GM18868 (cell line): Measurements from ENCODE around the gene ACP3.
"Not testable (repeated sequence)": the region's sequence is repeated elsewhere in the genome, so short reads cannot be mapped to it uniquely, and the experiment has no call there.

Experiments
- ATAC-seq: cut with Tn5 transposase; IDR thresholded peaks from one replicate; pipeline ENCODE4 v1.9.1; 2021; ENCODE audit warnings: mild to moderate bottlenecking, moderate library complexity; ENCODE audit not compliant: unreplicated experiment

Gene ACP3

DNA sequence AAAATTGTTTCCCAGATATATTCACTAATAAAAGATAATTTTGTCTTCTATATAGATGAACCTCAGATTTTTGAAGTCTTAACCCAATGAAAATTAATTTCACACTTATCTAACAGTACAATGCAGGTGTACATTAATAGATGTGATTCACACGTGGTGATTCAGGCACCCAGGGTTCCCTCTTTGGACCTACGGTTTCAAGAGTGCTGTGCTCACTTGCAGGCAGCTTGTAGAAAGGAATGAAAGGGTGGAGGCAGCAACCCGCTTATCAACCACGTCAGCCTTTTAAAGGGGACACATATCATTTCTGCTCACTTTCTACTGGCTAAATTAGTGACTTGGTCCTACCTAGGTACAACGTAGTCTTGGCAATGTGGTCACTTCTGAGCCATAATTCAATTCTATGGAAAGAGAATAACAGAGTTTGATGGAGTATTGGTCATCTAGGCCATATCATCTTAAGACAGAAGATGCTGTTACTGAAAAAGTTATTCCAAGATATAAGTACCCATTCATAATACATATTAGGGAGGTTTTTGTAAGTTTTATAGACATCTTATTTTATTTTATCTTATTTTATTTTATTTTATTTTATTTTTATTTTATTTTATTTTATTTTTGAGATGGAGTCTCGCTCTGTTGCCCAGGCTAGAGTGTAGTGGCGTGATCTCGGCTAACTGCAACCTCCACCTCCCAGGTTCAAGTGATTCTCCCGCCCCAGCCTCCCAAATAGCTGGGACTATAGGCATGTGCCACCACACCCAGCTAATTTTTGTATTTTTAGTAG, 37.9 kb downstream of the ACP3 start:
- ATAC-seq, result no peak

DNA sequence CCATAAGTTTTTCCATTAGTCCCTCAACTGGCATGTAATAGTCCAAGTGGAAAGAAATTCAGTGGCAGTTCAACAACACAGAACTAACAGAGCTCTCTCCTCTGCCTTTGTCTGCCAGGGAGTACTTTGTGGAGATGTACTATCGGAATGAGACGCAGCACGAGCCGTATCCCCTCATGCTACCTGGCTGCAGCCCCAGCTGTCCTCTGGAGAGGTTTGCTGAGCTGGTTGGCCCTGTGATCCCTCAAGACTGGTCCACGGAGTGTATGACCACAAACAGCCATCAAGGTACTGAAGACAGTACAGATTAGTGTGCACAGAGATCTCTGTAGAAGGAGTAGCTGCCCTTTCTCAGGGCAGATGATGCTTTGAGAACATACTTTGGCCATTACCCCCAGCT, 39.4 kb downstream of the ACP3 start:
- ATAC-seq, result no peak

DNA sequence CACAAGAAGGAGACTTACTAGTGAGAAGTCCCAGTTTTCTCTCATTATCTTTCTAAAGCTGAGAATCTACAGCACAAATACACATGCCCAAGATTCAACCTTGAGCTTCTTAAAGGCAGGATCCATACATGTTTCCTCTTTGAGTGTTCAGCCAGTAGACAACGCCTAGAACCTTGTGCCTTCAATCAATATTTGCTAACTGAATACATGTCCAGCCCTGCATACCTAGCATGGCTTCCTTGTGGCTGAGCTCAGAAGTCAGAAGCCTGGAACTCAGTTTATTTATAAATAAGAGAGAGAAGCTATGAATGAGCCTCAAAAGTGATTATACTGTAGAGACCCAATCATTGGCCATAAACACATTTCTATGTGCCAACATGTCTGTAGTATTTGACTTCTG, 43.5 kb downstream of the ACP3 start:
- ATAC-seq, result no peak

DNA sequence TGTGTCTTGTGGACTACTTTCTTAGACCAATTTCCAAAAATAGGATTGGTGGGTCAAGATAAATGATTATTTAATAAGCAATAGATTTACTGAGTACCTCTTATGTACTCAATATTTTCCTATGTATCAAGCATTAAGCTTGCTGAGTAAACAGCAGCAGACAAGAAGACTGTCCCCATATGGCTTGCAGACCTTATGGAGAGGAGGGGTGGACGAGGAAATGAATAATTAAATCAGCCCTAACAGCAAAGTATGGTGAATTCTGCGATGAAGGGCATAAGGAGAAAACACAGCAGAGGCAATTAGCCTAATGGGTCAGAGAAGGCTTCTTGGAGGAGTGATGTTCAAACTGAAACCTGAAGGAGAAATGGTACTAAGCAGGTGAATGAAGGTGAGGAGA, 45.1 kb downstream of the ACP3 start:
- ATAC-seq, result no peak

DNA sequence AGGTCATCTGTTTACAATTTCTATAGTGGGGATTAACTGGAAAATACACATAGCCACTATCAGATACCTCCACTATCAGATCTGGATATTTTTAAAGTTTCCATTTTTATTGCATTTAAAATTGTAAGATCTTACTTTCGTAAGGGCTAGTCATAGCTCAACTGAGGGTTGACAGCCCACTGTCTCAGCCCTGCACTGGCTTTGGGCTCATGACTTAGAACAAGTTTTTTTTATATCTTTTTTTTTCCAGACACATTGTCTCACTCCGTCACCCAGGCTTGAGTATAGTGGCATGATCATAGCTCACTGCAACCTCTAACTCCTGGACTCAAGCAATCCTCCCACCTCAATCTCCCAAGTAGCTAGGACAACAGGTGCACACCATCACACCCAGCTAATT, 51.3 kb downstream of the ACP3 start:
- no peak for ATAC-seq

DNA sequence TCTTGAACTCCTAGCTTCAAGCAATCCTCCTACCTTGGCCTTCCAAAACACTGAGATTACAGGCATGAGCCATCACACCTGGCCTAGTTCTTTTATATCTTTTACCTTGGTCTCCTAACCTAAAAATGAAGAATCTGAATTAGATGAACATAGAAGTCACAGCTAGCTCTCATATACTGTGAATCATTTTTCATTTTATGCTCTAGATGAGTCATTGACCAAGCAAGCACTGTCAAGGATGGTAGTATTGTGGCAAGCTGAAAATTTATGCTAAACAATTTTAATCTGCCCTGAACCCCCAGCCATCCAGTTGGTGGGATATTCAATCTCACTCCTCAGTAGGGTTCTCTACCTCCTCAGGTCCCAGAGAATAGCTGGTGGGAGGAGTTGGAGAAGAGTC, 51.8 kb downstream of the ACP3 start:
- no peak for ATAC-seq

DNA sequence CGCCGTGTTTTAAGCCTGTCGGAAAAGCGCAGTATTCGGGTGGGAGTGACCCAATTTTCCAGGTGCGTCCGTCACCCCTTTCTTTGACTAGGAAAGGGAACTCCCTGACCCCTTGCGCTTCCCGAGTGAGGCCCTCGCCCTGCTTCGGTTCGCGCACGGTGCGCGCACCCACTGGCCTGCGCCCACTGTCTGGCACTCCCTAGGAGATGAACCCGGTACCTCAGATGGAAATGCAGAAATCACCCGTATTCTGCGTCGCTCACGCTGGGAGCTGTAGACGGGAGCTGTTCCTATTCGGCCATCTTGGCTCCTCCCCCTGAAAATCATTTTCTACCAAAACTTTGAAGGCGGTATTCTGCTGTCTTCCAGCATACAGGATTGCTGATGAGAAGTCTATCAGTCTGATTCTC, 59.7 kb downstream of the ACP3 start:
- not testable (repeated sequence) for ATAC-seq

DNA sequence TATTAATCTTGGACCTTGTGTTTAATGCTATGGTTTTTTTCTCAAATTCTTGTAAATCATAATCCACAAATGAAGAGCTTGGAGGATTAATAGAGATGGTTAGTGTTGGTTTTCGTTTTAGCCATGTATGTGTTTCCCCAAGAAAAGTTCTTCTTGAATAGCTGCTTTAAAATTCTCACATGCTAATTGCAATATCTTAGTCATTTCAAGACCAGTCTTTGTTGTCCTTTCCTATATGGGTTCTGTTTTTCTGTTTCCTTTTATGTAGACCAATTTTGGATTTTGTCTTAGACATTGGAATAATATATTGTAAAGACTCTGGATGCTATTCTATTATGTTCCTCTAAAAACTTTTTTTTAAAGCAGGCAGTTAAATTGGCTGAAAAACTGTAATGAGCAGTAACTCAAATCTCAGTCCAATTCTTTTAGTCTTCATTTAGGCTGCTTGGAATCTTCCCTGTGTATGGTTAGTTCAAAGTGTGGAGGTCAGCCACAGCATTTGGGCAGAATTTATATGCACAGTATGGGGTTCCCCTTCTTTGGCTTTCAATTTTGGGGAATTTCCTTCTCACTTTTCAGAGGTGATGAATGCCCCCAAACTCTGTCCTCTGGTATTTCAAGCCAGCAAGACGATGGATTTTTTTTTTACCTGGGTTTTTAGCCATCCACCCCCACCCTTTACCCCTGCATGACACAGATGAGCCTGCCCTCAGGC, 61.0 kb downstream of the ACP3 start:
- ATAC-seq, result peak; percentile 77

DNA sequence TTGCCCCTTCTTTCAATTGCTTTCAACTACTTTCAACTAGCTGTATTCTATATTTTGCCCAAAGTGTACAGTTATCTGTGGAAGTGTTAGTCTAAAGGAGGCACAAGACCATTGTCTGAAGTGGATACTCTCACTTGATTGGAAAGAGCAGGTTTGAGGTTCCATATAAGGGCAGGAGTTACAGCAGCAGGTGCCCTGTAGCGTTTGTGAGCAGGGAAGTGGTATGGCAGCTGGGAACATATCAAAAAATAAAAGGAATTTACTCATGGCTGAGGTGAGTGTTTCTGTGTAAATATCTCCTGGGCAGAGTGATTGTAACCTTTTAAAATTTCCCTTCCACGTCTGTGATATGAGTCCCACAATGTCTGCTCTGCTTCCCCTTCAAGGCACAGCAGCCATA, 61.6 kb downstream of the ACP3 start:
- ATAC-seq, result peak; percentile 11

DNA sequence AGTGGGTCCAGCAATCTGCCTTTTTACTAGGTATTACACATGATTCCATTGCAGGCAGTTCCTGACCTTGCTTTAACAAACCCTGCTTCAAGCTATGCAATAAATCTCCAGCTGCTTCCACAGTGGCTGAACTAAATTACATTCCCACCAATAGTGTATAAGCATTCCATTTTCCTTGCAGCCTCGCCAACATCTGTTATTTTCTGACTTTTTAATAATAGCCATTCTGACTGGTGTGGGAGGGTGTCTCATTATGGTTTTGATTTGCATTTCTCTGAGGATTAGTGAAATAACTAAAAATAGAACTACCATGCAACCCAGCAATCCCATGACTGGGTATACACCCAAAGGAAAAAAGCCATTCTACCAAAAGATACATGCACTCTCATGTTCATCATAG, 63.7 kb downstream of the ACP3 start:
- no peak for ATAC-seq

DNA sequence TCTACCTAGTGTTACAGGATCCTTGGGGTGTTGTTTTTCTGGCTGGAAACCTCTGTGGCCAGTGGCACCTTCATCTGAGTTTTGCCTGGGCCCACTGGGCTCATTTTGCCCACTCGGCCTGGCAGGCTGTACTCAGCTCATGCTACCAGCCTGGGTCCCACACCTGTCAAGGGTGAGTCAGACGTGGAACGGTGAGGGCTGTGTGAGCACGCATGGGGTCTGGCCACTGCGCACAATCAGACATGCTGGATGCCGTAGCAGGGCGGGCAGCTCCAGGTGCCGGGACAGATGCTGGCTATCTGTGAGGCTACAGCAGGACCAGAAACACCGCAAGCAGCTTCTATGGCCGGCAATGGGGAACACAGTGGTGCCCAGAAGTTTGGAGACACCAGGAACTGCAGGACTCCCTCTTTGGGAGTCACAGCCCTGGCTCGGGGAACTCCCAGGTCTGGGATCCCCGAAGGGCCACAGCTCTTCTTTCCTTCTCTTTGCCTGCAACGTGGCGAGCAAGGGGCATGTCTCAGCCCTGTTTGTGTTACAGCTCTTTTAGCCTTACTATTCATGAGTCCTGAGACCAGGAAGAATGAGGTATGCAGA, 64.2 kb downstream of the ACP3 start:
- no peak for ATAC-seq

DNA sequence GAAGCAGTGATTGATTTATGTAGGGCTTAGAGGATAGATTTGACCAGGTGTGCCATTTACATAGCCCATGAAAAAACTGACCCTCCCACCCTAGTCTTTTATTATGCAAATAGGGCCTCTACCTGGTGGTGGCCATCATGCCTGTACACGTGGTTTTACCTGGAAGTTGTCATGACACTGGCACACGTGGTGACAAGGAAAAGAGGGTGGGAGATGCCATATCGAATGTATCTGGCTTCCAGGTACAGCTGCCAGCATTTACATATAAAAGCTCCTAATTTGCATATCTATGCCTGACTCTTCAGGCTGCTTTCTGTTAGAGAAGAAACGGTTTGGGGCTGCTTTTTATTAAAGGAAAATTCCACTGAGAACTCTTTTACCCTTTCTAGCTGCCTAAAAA, 65.1 kb downstream of the ACP3 start:
- ATAC-seq, result no peak

DNA sequence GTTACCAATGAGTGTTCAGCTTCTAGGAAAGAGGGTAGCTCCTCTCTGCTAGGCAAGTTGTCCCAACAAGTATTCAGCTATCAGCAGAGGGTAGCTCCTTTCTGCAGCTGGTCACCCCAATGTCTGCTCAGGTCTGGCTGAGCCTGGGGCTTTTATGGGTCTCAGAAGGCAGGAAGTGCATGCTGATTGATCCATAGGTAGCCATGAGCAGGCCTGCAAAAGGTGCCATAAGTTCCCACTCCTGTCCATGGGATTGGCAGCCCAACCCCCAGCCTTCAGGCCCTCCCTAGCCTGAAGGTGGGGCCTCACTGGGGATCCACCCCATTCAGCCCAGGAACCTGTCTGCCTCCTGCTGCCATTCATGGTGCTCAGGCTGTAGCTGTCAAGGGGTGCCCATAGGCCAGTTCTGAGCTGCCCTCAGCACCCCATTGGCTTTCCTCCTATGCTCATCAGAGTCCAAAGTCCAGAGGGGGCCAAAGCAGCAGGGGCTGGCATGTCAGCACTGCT, 65.5 kb downstream of the ACP3 start:
- no peak for ATAC-seq

DNA sequence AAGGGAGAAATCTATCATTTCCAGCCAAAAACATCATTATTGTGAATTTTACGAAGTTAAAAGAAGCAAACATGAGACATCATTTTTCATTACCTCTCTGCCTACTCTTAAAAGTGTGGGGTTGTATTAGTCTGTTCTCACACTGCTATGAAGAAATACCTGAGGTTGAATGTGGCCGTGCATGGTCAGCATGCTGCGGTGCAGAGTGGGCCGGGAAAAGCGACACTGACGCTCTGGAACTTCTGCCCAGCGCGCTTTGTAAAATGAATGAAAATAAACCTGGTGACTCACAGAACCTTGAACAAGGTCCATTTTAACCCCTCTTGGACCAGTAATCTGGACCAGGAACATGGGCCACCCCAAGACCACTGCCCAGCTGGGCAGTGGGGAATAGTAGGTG, 69.1 kb downstream of the ACP3 start:
- ATAC-seq, result no peak

DNA sequence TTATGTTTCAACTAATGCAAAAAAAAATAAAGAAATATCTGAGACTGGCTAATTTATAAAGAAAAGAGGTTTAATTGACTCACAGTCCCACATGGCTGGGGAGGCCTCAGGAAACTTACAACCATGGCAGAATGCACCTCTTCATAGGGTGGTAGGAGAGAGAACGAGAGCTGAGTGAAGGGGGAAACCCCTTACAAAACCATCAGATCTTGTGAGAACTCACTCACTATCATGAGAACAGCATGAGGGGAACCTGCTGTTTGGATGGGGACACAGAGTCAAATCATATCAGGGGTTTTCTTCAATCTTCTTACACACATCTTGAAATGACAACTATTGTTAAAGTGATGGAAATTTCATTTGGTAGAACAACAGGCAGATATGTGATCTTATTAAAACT, 75.5 kb downstream of the ACP3 start:
- ATAC-seq, result peak; percentile 90

DNA sequence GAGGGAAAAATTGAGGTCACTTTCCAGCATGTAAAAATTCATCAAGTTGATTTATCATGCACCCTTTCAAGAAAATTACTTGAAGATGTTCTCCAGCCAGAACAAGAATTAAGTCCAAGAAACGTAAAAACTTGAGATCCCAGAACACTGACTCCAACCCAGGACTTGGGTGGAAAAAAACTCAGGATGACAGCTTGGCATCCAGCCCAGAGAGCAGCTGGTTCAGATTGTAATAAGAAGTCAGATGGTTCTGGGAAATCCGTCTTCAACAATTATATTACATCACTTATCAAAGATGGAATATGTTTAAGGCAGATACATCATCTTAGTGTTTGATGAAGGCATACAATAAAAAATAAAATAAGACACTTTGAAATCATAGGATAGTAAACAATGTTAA, 77.1 kb downstream of the ACP3 start:
- ATAC-seq, result no peak

DNA sequence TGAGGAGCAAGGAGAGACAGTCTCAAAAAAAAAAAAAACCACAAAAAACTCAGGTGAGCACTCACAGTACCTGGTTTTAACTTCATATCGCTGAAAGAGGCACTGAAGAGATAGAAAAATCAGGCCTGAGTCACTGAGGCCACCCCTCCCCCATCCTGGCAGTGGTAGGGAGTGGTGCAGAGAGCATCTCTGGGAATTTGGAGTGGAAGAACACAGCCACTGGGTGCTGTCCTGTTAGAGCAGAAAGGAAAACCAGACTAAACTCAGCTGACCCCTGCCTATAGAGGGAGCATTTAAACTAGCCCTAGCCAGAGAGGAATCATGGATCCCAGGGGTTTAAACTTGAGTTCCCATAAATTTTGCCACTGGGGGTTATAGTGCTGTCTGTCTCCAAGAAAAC, 77.9 kb downstream of the ACP3 start:
- ATAC-seq, result no peak

DNA sequence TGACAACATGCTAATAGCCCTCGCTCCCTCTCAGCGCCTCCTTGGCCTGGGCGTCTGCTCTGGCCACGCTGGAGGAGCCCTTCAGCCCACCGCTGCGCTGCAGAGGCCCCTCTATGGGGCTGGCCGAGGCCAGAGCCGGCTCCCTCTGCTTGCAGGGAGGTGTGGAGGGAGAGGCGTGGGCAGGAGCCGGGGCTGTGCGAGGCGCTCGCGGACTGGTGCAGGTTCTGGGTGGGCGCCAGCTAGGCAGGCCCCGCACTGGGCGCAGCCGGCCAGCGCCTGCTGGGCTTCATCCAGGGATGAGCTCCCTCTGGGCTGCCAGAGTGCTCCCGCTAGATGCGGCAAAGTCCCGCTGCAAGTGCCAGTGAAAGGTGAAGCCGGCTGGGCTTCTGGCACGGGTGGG, 79.0 kb downstream of the ACP3 start:
- ATAC-seq, result no peak

DNA sequence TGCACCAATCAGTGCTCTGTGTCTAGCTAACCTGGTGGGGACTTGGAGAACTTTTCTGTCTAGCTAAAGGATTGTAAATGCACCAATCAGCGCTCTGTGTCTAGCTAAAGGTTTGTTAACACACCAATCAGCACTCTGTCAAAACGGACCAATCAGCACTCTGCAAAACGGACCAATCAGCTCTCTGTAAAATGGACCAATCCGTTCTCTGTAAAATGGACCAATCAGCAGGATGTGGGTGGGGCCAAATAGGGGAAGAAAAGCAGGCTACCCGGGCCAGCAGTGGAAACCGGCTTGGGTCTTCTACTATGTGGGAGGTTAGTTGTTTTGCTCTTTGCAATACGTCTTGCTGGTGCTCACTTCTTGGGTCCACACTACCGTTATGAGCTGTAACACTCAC, 79.6 kb downstream of the ACP3 start:
- not testable (repeated sequence) for ATAC-seq

DNA sequence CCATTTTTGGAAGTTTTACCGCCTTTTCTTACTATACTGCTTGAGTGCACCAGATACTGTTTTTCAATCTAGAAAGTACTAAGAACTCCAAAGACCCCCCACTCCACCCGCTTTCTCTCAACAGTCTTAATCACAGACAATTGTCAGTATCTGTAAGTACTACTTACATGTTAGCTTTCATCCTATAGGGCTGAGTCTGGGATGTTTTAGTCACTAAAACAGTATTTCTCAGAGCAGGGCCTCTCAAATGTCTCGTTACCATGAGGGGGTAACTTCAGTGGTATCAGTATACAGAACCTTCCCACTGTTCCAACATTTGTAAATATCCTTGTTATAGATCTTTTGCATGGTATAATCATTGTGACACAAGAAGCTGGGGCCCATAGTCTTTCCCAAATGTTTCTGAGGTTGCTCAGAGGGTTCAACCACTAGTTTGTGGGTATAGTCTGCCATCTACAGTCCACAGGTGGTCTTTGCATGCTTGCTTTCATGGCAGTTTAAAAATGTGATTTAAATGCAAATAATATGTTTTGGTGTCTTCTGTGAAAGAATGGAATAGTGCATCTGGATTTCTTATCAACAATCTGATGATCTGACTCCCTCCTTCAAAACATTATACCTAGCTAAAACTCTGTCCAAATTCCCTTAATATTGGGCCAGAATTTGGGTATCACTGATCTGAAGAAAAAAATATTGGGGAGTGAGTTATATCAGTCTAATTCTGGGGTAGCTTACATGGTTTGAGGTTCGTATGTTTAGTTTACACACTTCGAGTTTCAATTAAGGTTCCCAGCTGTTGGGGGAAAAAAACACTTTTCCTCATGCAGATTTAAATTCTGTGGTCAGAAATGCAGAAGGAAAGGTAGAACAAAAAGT, 82.1 kb downstream of the ACP3 start:
- peak; percentile 86 for ATAC-seq

DNA sequence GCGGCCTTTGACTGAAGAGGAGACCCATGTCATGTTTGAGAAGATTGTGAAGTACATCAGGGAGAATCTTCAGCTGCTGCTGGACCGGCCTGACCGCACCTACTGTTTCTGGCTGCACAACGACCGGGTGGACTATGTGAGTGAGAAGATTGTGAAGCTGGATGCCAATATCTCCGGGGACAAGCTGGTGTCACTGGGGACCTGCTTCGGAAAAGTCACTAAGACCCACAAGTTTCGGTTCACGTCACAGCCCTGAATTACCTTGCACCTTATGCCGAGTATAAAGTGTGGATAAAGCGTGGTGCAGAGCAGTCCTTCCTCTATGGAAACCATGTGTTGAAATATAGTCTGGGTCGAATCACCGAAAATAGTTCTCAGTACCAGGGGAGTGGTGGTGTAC, 84.0 kb downstream of the ACP3 start:
- no peak for ATAC-seq
